ENCODE measurements around the gene PCDH12. TPM values are rescaled to one million over a fixed set of nuclear protein-coding genes. Genes with fewer than 3 reads are reported as not detected.
A peak's percentile ranks its signal among the peaks of the same experiment; 100 is the strongest.

PCDH12 gene
- total RNA-seq (ENCODE audit: low replicate concordance), result not detected in 2 replicates
- long read RNA-seq, result 0 reads

DNA sequence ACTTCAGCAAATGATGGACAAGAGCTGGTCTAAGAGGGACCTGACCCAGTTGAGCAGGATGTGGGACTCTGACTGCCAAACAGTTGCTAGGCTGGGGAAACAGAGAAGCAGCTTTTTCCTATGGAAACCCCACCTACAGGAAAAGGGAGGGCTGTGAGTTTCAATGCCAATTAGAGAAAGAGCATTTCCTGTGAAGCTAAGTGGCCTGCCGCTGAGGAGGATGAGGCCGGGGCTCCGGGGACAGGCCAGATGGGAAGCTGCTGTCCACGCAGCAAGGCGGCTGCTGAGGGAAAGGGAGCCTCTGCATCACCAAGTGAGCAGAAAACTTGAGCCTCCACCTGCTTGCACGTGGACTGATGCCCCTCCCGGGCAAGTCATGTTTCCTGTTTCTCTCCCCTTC is at the start of gene PCDH12:
PCDH12 (minus strand) TSS at position 90 of the 400 bp plus-strand sequence. CDS start 351 bp downstream, outside the sequence.
- Mint-ChIP-seq H3K4me1 (ENCODE audit: unreplicated experiment) (peaks cover 10% of the 10 kb centered on the region), H3K36me3 (no peaks in the 10 kb centered on the region), H3K9me3 (no peaks in the 10 kb centered on the region), H3K4me3 (no peak within 1 kb of the TSS), H3K27ac (no peak within 1 kb of the TSS), H3K27me3 (peaks cover 4% of the 10 kb centered on the region)
- no peak for DNase-seq (ENCODE audit: extremely low spot score, unreplicated experiment)
- TF ChIP-seq, protein P1, sequence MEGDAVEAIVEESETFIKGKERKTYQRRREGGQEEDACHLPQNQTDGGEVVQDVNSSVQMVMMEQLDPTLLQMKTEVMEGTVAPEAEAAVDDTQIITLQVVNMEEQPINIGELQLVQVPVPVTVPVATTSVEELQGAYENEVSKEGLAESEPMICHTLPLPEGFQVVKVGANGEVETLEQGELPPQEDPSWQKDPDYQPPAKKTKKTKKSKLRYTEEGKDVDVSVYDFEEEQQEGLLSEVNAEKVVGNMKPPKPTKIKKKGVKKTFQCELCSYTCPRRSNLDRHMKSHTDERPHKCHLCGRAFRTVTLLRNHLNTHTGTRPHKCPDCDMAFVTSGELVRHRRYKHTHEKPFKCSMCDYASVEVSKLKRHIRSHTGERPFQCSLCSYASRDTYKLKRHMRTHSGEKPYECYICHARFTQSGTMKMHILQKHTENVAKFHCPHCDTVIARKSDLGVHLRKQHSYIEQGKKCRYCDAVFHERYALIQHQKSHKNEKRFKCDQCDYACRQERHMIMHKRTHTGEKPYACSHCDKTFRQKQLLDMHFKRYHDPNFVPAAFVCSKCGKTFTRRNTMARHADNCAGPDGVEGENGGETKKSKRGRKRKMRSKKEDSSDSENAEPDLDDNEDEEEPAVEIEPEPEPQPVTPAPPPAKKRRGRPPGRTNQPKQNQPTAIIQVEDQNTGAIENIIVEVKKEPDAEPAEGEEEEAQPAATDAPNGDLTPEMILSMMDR (conservative IDR thresholded peaks at IDR 0.05), result no peak

DNA sequence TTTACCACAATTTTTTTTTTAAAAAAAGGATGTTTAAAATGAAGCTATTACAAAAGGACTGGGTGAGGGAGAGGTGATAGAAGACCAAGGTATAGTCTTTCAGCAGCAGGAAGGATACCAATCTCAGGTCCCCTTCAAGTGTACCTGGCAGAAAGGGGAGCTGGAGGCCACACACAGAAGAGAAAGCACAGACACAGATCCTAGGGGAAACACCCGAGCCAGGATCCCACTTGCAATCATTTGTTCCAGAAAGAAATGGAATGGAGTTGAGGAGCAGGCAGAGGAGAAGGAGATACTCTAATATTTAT is 49.2 kb upstream of the PCDH12 start:
- DNase-seq (ENCODE audit: extremely low spot score, unreplicated experiment), result no peak
- no peaks in the 10 kb centered on the region for H3K27me3 Mint-ChIP-seq
- peaks cover 9% of the 10 kb centered on the region for H3K36me3 Mint-ChIP-seq
- H3K9me3 Mint-ChIP-seq, result no peaks in the 10 kb centered on the region
- TF ChIP-seq, protein P1 (conservative IDR thresholded peaks at IDR 0.05), result no peak
- no peak overlapping the region for H3K27ac Mint-ChIP-seq
- peaks cover 4% of the 10 kb centered on the region for H3K4me1 Mint-ChIP-seq (ENCODE audit: unreplicated experiment)
- H3K4me3 Mint-ChIP-seq, result no peak overlapping the region

DNA sequence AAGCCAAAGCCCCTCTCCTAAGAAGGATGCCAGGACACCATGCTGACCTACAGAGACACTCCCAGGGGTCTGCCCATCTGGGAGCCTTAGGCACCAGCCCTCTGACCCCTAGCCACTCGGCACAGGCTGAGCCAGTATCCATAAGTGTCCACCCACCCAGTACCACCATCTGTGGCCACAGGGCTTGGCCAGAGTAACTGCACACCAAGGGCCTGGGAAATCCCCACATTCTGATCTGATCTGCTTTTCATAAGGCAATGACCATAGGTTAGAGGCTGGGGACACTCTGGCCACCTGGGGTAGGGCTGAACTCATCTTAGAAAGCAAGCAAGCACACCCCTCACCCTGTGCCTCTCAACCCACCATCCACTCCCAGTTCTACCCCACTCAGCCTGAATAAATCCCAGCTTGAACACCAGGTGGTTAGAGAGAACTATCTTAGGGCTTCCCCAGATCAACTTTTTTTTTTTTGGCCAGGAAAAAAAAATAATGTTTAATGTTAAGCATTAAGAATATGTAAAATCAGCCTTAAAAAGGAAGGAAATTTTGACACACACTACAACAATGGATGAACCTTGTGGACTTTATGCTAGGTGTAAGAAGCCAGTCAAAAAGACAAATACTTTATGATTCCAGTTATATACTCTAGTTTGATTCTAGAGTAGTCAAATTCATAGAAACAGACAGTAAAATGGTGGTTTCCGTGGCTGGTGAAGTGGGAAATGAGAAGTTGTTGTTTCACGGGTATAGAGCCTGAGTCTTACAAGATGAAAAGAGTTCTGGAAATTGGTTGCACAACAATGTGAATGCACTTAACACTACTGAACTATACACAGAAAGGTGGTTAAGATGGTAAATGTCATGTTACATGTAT is 48.6 kb upstream of the PCDH12 start:
- no peaks in the 10 kb centered on the region for H3K27me3 Mint-ChIP-seq
- H3K4me1 Mint-ChIP-seq (ENCODE audit: unreplicated experiment), result no peaks in the 10 kb centered on the region
- no peak overlapping the region for H3K4me3 Mint-ChIP-seq
- TF ChIP-seq, protein P1 (conservative IDR thresholded peaks at IDR 0.05), result no peak
- no peak for DNase-seq (ENCODE audit: extremely low spot score, unreplicated experiment)
- no peaks in the 10 kb centered on the region for H3K9me3 Mint-ChIP-seq
- no peak overlapping the region for H3K27ac Mint-ChIP-seq
- H3K36me3 Mint-ChIP-seq, result peaks cover 9% of the 10 kb centered on the region

DNA sequence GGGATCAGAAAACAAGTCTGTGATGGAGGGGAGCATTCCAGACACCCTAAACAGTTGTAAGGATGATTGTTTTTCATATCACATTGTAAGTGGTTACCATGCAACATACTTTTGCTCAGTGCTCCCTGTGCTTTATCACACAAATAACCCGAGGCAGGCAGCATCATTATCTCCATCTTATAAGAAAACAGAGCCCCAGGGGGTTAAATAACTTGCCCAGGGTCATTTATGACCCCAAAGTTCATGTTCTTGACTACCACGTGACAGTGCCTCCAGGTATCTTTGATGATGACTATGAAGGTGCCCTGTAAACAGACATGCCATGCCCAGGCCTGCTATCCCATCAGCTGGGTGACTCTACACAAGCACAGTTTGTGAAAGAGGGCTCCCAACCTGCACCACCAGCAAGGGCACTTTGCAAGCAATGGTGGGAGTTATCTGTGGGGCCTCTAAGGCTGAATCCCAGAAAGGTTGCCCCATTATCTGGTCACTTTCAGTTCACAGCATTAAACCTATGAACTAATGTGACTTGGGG is 45.3 kb upstream of the PCDH12 start:
- H3K27me3 Mint-ChIP-seq, result no peaks in the 10 kb centered on the region
- no peaks in the 10 kb centered on the region for H3K4me1 Mint-ChIP-seq (ENCODE audit: unreplicated experiment)
- H3K9me3 Mint-ChIP-seq, result no peaks in the 10 kb centered on the region
- no peak for DNase-seq (ENCODE audit: extremely low spot score, unreplicated experiment)
- no peak overlapping the region for H3K4me3 Mint-ChIP-seq
- H3K27ac Mint-ChIP-seq, result no peak overlapping the region
- peaks cover 13% of the 10 kb centered on the region for H3K36me3 Mint-ChIP-seq
- TF ChIP-seq, protein P1 (conservative IDR thresholded peaks at IDR 0.05), result no peak

DNA sequence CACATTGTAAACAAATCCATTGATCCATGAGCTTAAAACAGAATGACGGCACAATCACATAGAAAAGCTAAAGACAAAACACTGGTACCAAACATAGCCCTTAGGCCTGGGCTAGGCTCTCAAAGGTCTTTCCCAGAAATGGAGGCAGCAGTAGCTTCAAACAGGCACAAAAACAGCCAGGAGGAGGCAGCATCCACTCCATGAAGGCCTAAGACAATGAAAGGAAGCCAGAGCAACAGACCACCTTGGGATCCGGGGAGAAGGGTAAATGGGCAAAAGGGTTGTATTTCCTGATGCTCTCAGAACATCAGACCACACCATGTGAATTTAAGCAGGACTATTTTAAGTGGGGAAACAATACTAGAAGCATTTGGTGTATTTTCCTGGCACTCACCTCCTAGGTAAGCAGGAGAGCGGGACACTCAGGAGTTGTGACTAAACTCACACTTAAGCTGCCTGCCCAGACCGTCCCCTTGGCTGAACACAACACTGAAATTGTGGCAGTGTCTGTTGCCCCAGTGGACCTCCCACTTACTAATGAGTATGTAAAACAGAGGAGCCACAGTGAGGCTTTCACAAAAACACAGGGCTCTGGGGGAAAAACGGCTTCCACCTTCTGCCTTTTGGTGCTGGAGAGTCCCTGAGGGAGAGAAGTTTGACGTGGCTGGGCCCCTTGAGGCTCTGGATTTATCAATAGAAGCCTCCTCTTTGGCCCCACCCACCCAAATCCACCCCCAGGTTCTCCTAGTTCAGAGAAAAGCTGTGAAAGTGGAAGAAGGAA is 42.9 kb upstream of the PCDH12 start:
- H3K4me1 Mint-ChIP-seq (ENCODE audit: unreplicated experiment), result no peaks in the 10 kb centered on the region
- H3K9me3 Mint-ChIP-seq, result no peaks in the 10 kb centered on the region
- H3K36me3 Mint-ChIP-seq, result peaks cover 22% of the 10 kb centered on the region
- no peak for DNase-seq (ENCODE audit: extremely low spot score, unreplicated experiment)
- H3K4me3 Mint-ChIP-seq, result no peak overlapping the region
- H3K27ac Mint-ChIP-seq, result no peak overlapping the region
- TF ChIP-seq, protein P1 (conservative IDR thresholded peaks at IDR 0.05), result peak; percentile 53
- H3K27me3 Mint-ChIP-seq, result no peaks in the 10 kb centered on the region

Measured in type B pancreatic cell (in vitro differentiated cells).